DMS79 (cell line): ENCODE measurements around the gene ODF2L.

ENCODE experiments used
- DNase-seq: peaks from one replicate; lab custom pipeline; 2025; lab: John Stamatoyannopoulos, UW

Gene ODF2L

DNA sequence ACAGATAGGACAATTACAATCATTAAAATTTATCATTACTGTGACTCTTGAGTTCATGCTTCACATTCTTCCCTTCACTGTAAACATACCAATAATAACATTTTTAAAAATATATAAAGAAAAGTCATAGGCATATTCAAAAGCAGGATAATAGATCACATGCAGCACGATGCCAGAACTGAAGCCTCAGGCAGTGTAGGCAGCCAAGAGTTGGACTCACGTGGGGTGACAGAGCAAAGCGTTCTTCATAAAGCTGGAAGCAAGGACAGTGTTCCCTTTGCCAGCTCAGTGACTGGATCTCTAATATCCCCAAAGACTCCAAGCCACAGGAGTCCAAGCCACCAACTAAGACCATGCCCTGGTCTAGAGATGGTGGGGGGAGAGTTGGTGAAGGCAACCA lies 77.7 kb downstream of the ODF2L start:
- DNase-seq: no peak

DNA sequence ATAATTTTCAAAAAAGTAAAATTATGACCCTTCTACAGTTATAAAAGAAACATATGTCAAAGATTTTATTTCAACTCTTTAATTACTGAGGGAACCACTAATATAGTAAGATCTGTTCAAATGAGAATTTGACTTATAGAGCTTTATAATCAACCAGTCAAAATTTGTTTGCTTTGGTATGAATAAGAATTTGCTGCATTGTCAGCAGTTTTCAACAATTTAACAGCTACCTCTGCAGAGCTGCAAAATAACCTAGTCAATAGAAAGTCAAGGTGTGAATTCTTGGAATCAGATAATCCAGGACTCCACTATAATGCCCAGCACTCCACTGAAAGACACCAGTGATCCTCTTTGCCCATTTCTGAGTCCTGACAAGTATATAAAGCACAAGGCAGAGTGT lies 78.2 kb downstream of the ODF2L start:
- no peak for DNase-seq

DNA sequence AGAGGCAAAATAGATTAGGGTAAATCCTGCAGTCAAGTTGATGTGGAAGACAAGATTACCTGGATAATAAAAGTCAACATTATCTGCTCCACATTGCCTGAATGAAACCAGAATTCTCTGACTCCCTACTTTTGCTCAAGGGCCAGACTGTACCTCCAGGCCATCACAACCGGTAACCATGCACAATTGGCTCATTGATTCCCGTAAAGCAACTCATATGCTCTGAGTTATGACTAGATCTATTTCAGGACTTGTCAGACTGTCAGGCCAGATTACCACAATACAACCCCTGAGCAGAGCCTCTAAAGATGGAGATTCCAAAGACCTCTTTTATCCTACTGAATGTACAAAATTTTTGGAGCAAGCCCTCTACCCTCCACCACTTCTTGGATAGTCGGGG lies 90.4 kb downstream of the ODF2L start:
- no peak for DNase-seq

DNA sequence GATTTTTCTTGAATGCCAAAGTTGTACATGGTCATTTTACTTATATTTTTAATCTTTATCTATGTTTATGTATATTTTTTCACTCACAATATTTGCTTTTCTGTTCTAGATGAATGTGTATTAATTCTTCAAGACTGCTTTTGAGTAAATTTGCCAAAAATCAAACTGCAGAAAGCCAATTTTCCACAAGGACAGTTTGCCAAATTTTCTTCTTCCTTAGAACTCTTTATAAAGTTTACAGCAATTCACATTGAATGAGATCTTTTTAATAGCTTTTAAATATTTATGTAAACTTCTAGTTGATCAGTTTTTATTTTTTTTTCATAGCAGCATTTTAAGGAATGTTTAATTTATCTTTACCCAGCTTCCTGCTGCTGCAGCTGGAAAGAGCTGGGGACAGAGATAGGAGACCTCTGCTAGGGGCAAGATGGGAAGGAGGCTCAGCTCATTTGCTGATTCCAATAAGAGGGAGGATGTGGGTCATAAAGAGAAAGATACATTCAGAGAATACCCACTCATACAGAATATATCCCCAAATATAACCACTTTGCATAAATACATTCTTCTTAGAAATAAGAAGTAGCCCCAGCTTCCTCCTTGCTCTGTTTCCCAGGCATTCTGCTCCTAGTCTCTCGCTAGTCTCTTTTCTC lies 93.0 kb downstream of the ODF2L start:
- no peak for DNase-seq
